Measurements from ENCODE around the gene ERCC6L.

ERCC6L gene

GRCh38 chrX:72238721-72239475, at the start of gene ERCC6L:
TSS of gene ERCC6L (minus strand) at chrX:72239027. CDS start at chrX:72238911, 116 bp downstream.
- DNase-seq: peak; percentile 82

GRCh38 chrX:72282302-72282701, 43.5 kb upstream of the ERCC6L start:
- no peak for DNase-seq

GRCh38 chrX:72280321-72280845, 41.6 kb upstream of the ERCC6L start:
- no peak for DNase-seq

GRCh38 chrX:72276478-72276953, 37.7 kb upstream of the ERCC6L start:
- no peak for DNase-seq

GRCh38 chrX:72274526-72274925, 35.7 kb upstream of the ERCC6L start:
- no peak for DNase-seq

GRCh38 chrX:72273718-72274117, 34.9 kb upstream of the ERCC6L start:
- no peak for DNase-seq

GRCh38 chrX:72272868-72273267, 34.0 kb upstream of the ERCC6L start:
- no peak for DNase-seq

GRCh38 chrX:72271812-72272211, 33.0 kb upstream of the ERCC6L start:
- DNase-seq: no peak

- no peak for DNase-seq
Measured at GRCh38 chrX:72271091-72271788, 32.4 kb upstream of the ERCC6L start.

- DNase-seq: no peak
Measured at GRCh38 chrX:72270316-72270866, 31.6 kb upstream of the ERCC6L start.

- DNase-seq: no peak
Measured at GRCh38 chrX:72269671-72270251, 30.9 kb upstream of the ERCC6L start.

GRCh38 chrX:72268597-72269365, 30.0 kb upstream of the ERCC6L start:
- no peak for DNase-seq

GRCh38 chrX:72265263-72265662, 26.4 kb upstream of the ERCC6L start:
- no peak for DNase-seq

- DNase-seq: no peak
Measured at GRCh38 chrX:72262077-72262476, 23.2 kb upstream of the ERCC6L start.

- no peak for DNase-seq
Measured at GRCh38 chrX:72260448-72260847, 21.6 kb upstream of the ERCC6L start.

- DNase-seq: no peak
Measured at GRCh38 chrX:72258174-72258573, 19.3 kb upstream of the ERCC6L start.

GRCh38 chrX:72255864-72256263, 17.0 kb upstream of the ERCC6L start:
- no peak for DNase-seq

- DNase-seq: no peak
Measured at GRCh38 chrX:72255445-72255844, 16.6 kb upstream of the ERCC6L start.

GRCh38 chrX:72254816-72255215, 16.0 kb upstream of the ERCC6L start:
- no peak for DNase-seq

- no peak for DNase-seq
Measured at GRCh38 chrX:72253686-72254085, 14.9 kb upstream of the ERCC6L start.

- DNase-seq: peak; percentile 80
Measured at GRCh38 chrX:72247206-72247942, 8.5 kb upstream of the ERCC6L start.
